AG08395 (cell line): ENCODE data around the gene SSBP2.

Experiments used
- DNase-seq: peaks from one replicate; pipeline ENCODE4 v3.0.0; 2012; ENCODE audit warnings: mixed read lengths, low spot score

Gene SSBP2

GRCh38 chr5:81766611-81767010 is 15.7 kb upstream of the SSBP2 start:
- no peak for DNase-seq

GRCh38 chr5:81763294-81763928 is 12.5 kb upstream of the SSBP2 start:
- no peak for DNase-seq

GRCh38 chr5:81762853-81763252 is 12.0 kb upstream of the SSBP2 start:
- no peak for DNase-seq

- no peak for DNase-seq
These were observed 11.5 kb upstream of the SSBP2 start for GRCh38 chr5:81762401-81762800.

GRCh38 chr5:81761970-81762369 is 11.1 kb upstream of the SSBP2 start:
- no peak for DNase-seq

GRCh38 chr5:81761270-81761669 is 10.4 kb upstream of the SSBP2 start:
- no peak for DNase-seq

GRCh38 chr5:81760521-81760920 is 9.6 kb upstream of the SSBP2 start:
- DNase-seq: no peak

- no peak for DNase-seq
These were observed 8.7 kb upstream of the SSBP2 start for GRCh38 chr5:81759632-81760005.

- DNase-seq: no peak
These were observed 6.5 kb upstream of the SSBP2 start for GRCh38 chr5:81757404-81757803.

GRCh38 chr5:81756016-81756415 is 5.1 kb upstream of the SSBP2 start:
- DNase-seq: no peak

- DNase-seq: peak; percentile 77
These were observed 4.4 kb upstream of the SSBP2 start for GRCh38 chr5:81755320-81755719.

GRCh38 chr5:81754621-81755020 is 3.7 kb upstream of the SSBP2 start:
- DNase-seq: no peak

- no peak for DNase-seq
These were observed 2.5 kb upstream of the SSBP2 start for GRCh38 chr5:81753429-81753828.

GRCh38 chr5:81752644-81752963 is 1.7 kb upstream of the SSBP2 start:
- no peak for DNase-seq

GRCh38 chr5:81751836-81752643 is 1.1 kb upstream of the SSBP2 start:
- no peak for DNase-seq

GRCh38 chr5:81750308-81751008 is 439 bp downstream of the SSBP2 start:
- peak; percentile 22 for DNase-seq

GRCh38 chr5:81749561-81750307 is 1.2 kb downstream of the SSBP2 start:
- DNase-seq: peak; percentile 9

- no peak for DNase-seq
These were observed 1.7 kb downstream of the SSBP2 start for GRCh38 chr5:81749192-81749560.

GRCh38 chr5:81748556-81748955 is 2.3 kb downstream of the SSBP2 start:
- no peak for DNase-seq

GRCh38 chr5:81747030-81747429 is 3.9 kb downstream of the SSBP2 start:
- no peak for DNase-seq

GRCh38 chr5:81740758-81741157 is 10.1 kb downstream of the SSBP2 start:
- no peak for DNase-seq

- DNase-seq: no peak
These were observed 11.6 kb downstream of the SSBP2 start for GRCh38 chr5:81739291-81739690.

- no peak for DNase-seq
These were observed 21.6 kb downstream of the SSBP2 start for GRCh38 chr5:81729276-81729675.
